IMR-90 (cell line): ENCODE measurements around the gene GTF3C4. TPM values are rescaled to one million over a fixed set of nuclear protein-coding genes. Genes with fewer than 3 reads are reported as not detected.

Experiments used
- ATAC-seq: fragments of 200-7000 bp; cut with Tn5 transposase; 2 replicates; pipeline ENCODE4 v1.9.1; 2020; ENCODE audit warnings: low read depth, mild to moderate bottlenecking, moderate library complexity
- BruUV-seq: library from RNA; stranded (reverse); fragments of 400-500 nt; replicated peaks from 2 replicates; lab custom pipeline; 2021; lab: Mats Ljungman, UMichigan
- CTCF ChIA-PET: fragments of 300-600 bp; formaldehyde crosslinking; extraction: SDS; loops from one replicate; lab custom pipeline; 2021; ENCODE audit warnings: antibody characterized with exemption; lab: Yijun Ruan, JAX
- POLR2A ChIA-PET: fragments of 300-600 bp; sonication (Branson Sonifier 250); formaldehyde crosslinking; loops from one replicate; lab custom pipeline; 2022; ENCODE audit warnings: antibody characterized with exemption; ENCODE audit not compliant: unreplicated experiment; lab: Charles Lee
- DNase-seq: peaks from one replicate; pipeline ENCODE4 v3.0.0; 2013
- H2AFZ ChIP-seq: replicated peaks from 2 replicates; pipeline ENCODE3; 2013; ENCODE audit warnings: low read length, mild to moderate bottlenecking; ENCODE audit not compliant: poor library complexity
- H2AK5ac ChIP-seq: 2 replicates; pipeline ENCODE4 v1.6.1; 2013; ENCODE audit warnings: low read depth, low read length, inconsistent platforms
- H2AK9ac ChIP-seq: replicated peaks from 2 replicates; pipeline ENCODE3; 2013; ENCODE audit warnings: mild to moderate bottlenecking, low read depth, low read length, moderate library complexity; ENCODE audit not compliant: poor library complexity
- H2BK120ac ChIP-seq: 2 replicates; pipeline ENCODE4 v1.6.1; 2013; ENCODE audit warnings: low read depth, low read length, inconsistent platforms
- H2BK15ac ChIP-seq: 3 replicates; pipeline ENCODE4 v1.6.1; 2013; ENCODE audit warnings: low read depth, low read length, inconsistent platforms
- H2BK20ac ChIP-seq: 2 replicates; pipeline ENCODE4 v1.6.1; 2013; ENCODE audit warnings: low read depth, mild to moderate bottlenecking, inconsistent platforms, low read length, moderate library complexity
- H2BK5ac ChIP-seq: 2 replicates; pipeline ENCODE4 v1.6.1; 2013; ENCODE audit warnings: mild to moderate bottlenecking, low read depth, low read length, inconsistent platforms; ENCODE audit not compliant: poor library complexity, severe bottlenecking
- H3K14ac ChIP-seq: replicated peaks from 2 replicates; pipeline ENCODE4 v1.6.1; 2013; ENCODE audit warnings: low read depth, low read length, inconsistent platforms
- H3K18ac ChIP-seq: 2 replicates; pipeline ENCODE4 v1.6.1; 2013; ENCODE audit warnings: low read depth, low read length, control low read depth
- H3K23ac ChIP-seq: 2 replicates; pipeline ENCODE4 v1.6.1; 2013; ENCODE audit warnings: low read depth, low read length, inconsistent platforms
- H3K27ac ChIP-seq: 2 replicates; pipeline ENCODE4 v1.5.1; 2013; ENCODE audit warnings: mild to moderate bottlenecking, control low read depth, low read length; ENCODE audit not compliant: insufficient read depth
- H3K27me3 ChIP-seq: 2 replicates; pipeline ENCODE4 v1.6.1; 2013; ENCODE audit warnings: low read length; ENCODE audit not compliant: control insufficient read depth, insufficient read depth
- H3K36me3 ChIP-seq: 2 replicates; pipeline ENCODE4 v1.6.1; 2013; ENCODE audit warnings: low read length, mixed read lengths; ENCODE audit not compliant: control insufficient read depth, insufficient read depth
- H3K4ac ChIP-seq: 2 replicates; pipeline ENCODE4 v1.6.1; 2013; ENCODE audit warnings: low read depth, low read length, inconsistent platforms
- H3K4me1 ChIP-seq: 2 replicates; pipeline ENCODE4 v1.6.1; 2013; ENCODE audit warnings: low read length, mixed read lengths; ENCODE audit not compliant: control insufficient read depth, insufficient read depth
- H3K4me2 ChIP-seq: 2 replicates; pipeline ENCODE4 v1.6.1; 2013; ENCODE audit warnings: low read depth, mild to moderate bottlenecking, control low read depth, low read length, moderate library complexity
- H3K4me3 ChIP-seq: 2 replicates; pipeline ENCODE4 v1.5.1; 2013; ENCODE audit warnings: low read depth, mild to moderate bottlenecking, control low read depth, low read length, moderate library complexity; ENCODE audit not compliant: insufficient read depth
- H3K56ac ChIP-seq: 2 replicates; pipeline ENCODE4 v1.6.1; 2013; ENCODE audit warnings: low read length, inconsistent platforms; ENCODE audit not compliant: insufficient read depth; ENCODE audit errors: extremely low read depth
- H3K79me1 ChIP-seq, 2 experiments: 2 replicates each; pipeline ENCODE4 v1.6.1; 2013; ENCODE audit warnings: low read length in 2 of 2, inconsistent platforms in 1 of 2, low read depth in 1 of 2
- H3K9ac ChIP-seq: 2 replicates; pipeline ENCODE4 v1.6.1; 2013; ENCODE audit warnings: low read depth, low read length, control low read depth
- H3K9me1 ChIP-seq: 2 replicates; pipeline ENCODE4 v1.6.1; 2013; ENCODE audit warnings: low read length, inconsistent platforms; ENCODE audit not compliant: insufficient read depth
- H3K9me3 ChIP-seq: 2 replicates; pipeline ENCODE4 v1.6.1; 2013; ENCODE audit warnings: low read length; ENCODE audit not compliant: control insufficient read depth, insufficient read depth
- H4K20me1 ChIP-seq: 2 replicates; pipeline ENCODE4 v1.6.1; 2013; ENCODE audit warnings: low read length, inconsistent platforms; ENCODE audit not compliant: insufficient read depth
- H4K5ac ChIP-seq: 2 replicates; pipeline ENCODE4 v1.6.1; 2013; ENCODE audit warnings: mild to moderate bottlenecking, low read depth, low read length, control low read depth
- H4K8ac ChIP-seq, 2 experiments: 2 replicates each; pipeline ENCODE4 v1.6.1; 2013; ENCODE audit warnings: low read depth in 2 of 2, low read length in 2 of 2, control low read depth in 1 of 2, inconsistent platforms in 1 of 2
- H4K91ac ChIP-seq: 2 replicates; pipeline ENCODE4 v1.6.1; 2013; ENCODE audit warnings: low read depth, low read length, inconsistent platforms; ENCODE audit not compliant: insufficient read depth
- BHLHE40 ChIP-seq: fragments of 150-350 bp; IDR thresholded peaks from 2 replicates; pipeline ENCODE4 v1.6.1; 2016; ENCODE audit warnings: mild to moderate bottlenecking, low read depth, low read length
- CHD1 ChIP-seq: IDR thresholded peaks from 2 replicates; pipeline ENCODE4 v1.6.1; 2012; ENCODE audit warnings: low read depth, low read length, improper control_type of control experiment
- MAFK ChIP-seq: IDR thresholded peaks from 2 replicates; pipeline ENCODE4 v1.6.1; 2012; ENCODE audit warnings: low read depth, low read length, improper control_type of control experiment
- MAZ ChIP-seq: IDR thresholded peaks from 2 replicates; pipeline ENCODE4 v1.6.1; 2012; ENCODE audit warnings: low read depth, mild to moderate bottlenecking, low read length, improper control_type of control experiment, moderate library complexity, borderline replicate concordance
- POLR2A ChIP-seq: IDR thresholded peaks from 2 replicates; pipeline ENCODE4 v1.6.1; 2012; ENCODE audit warnings: mild to moderate bottlenecking, low read depth, low read length
- RAD21 ChIP-seq: IDR thresholded peaks from 2 replicates; pipeline ENCODE4 v1.6.1; 2012; ENCODE audit warnings: low read length, improper control_type of control experiment
- RCOR1 ChIP-seq: IDR thresholded peaks from 2 replicates; pipeline ENCODE4 v1.6.1; 2012; ENCODE audit warnings: mild to moderate bottlenecking, low read length, improper control_type of control experiment; ENCODE audit not compliant: insufficient replicate concordance
- RFX5 ChIP-seq: IDR thresholded peaks from 2 replicates; pipeline ENCODE4 v1.8.0; 2012; ENCODE audit warnings: low read depth, mild to moderate bottlenecking, low read length, moderate library complexity
- SMC3 ChIP-seq: fragments of 150-350 bp; IDR thresholded peaks from 2 replicates; pipeline ENCODE4 v1.6.1; 2016; ENCODE audit warnings: low read depth, mild to moderate bottlenecking, antibody characterized with exemption, low read length, moderate library complexity
- WGBS, 2 experiments: methylation state at CpG; one replicate each; pipeline versions ENCODE4 v1.1.5 to v1.1.7; 2013; ENCODE audit warnings: missing lambda C conversion rate in 2 of 2; ENCODE audit not compliant: insufficient read length in 1 of 2; ENCODE audit errors: extremely low coverage in 2 of 2; 5-methylcytosine and 5-hydroxymethylcytosine counted together
- dilution Hi-C: fragments of 300-500 bp; cut with HindIII; formaldehyde crosslinking; loops from one replicate; pipeline ENCODE4 v1.14.3; 2018; ENCODE audit warnings: low sequenced_read_pairs; ENCODE audit not compliant: unreplicated experiment
- in situ Hi-C: fragments of 300-500 bp; cut with MboI; formaldehyde crosslinking; loops from 3 replicates; pipeline ENCODE4 v1.14.3; 2019; ENCODE audit warnings: low sequenced_read_pairs, inconsistent platforms, mixed read lengths
- intact Hi-C: fragments of 100-400 bp; cut with micrococcal nuclease; formaldehyde crosslinking; loops from 2 replicates; pipeline ENCODE4 v1.10.0; 2022
- polyA plus RNA-seq, 3 experiments: library from polyadenylated mRNA; depleted of rRNA; stranded (reverse); fragments of >200 nt; gene quantifications; 2 replicates each; pipeline ENCODE4 v1.2.3, GENCODE V29; 2012; ENCODE audit warnings: low replicate concordance in 1 of 3
- total RNA-seq: library from RNA; depleted of rRNA; stranded (reverse); fragments of >200 nt; gene quantifications from 2 replicates; pipeline ENCODE4 v1.2.3, GENCODE V29; 2012
- TF ChIP-seq, protein P1 (sequence below): fragments of 150-350 bp; IDR thresholded peaks from 2 replicates; pipeline ENCODE4 v1.6.1; 2017; ENCODE audit warnings: mild to moderate bottlenecking, antibody characterized with exemption, low read length, low read depth
- TF ChIP-seq, protein P2 (sequence below): fragments of 150-350 bp; IDR thresholded peaks from 2 replicates; pipeline ENCODE4 v1.6.1; 2016; ENCODE audit warnings: low read depth, mild to moderate bottlenecking, low read length, moderate library complexity, borderline replicate concordance

GTF3C4 gene
- total and polyA plus RNA-seq, 2 of the 4 experiments (the other 2 are of a cell fraction), result 4.7 to 16.5 TPM

DNA sequence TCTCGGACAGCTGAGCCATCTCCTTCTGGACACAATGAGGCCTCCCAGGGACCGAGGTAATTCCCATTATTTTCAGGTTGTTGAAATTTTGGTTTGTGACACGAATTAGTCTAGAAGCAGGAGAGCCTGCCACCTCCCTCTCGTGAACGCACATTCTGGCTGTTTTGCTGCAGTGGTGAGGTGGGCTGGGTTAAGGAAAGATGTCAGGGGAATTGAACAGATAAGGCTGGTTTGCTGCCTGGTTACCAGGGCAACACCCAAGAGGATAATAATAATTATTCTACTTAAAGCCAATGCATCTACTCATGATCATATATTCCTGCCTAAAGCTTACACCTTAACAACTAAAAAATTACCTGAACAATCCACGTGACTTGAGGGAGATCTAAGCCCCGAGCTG lies 38.6 kb upstream of the GTF3C4 start:
- Histone ChIP-seq H3K4me3 (no peak overlapping the region), H3K4me2 (no peak overlapping the region), H4K91ac (no peak overlapping the region), H3K9me1 (peaks cover 10% of the 10 kb centered on the region; the same call in 1 of the 2 replicates), H4K5ac (no peak overlapping the region), H4K20me1 (peaks cover 23% of the 10 kb centered on the region; the same call in 1 of the 2 replicates), H3K23ac (no peak overlapping the region), H4K8ac (no peak overlapping the region), H3K4me1 (0 out of 2 replicates have a peak, but pooled peaks cover 3% of the 10 kb centered on the region), H3K27me3 (no peaks in the 10 kb centered on the region), H2BK5ac (no peak overlapping the region), H2AK5ac (no peak overlapping the region), H3K79me1 (no peaks in the 10 kb centered on the region), H2BK20ac (no peak overlapping the region), H2AFZ (no peak overlapping the region), H3K27ac (no peak overlapping the region), H3K36me3 (peaks cover 31% of the 10 kb centered on the region), H2BK15ac (no peak overlapping the region), H3K14ac (no peak overlapping the region), H3K4ac (no peak overlapping the region), H3K56ac (no peak overlapping the region), H2BK120ac (no peak overlapping the region), H3K18ac (no peak overlapping the region), H2AK9ac (no peak overlapping the region), H3K9me3 (no peaks in the 10 kb centered on the region), H3K9ac (no peak overlapping the region)
- intact Hi-C loops (no loop called here), dilution Hi-C loops (no loop called here), in situ Hi-C loops (no loop called here)
- WGBS, 2 experiments, result 81% methylated on average over 4 of the region's 7 CpGs; no CpG with 5 or more reads in 1 of the 2 experiments
- BruUV-seq, result no TSS peak
- ATAC-seq (no peak), DNase-seq (no peak)
- POLR2A ChIA-PET, result no interaction called here
- TF ChIP-seq CHD1 (no peak), MAFK (no peak), RAD21 (no peak), BHLHE40 (no peak), RFX5 (no peak), RCOR1 (no peak), SMC3 (no peak), MAZ (no peak), POLR2A (no peak)
- TF ChIP-seq, protein P1, sequence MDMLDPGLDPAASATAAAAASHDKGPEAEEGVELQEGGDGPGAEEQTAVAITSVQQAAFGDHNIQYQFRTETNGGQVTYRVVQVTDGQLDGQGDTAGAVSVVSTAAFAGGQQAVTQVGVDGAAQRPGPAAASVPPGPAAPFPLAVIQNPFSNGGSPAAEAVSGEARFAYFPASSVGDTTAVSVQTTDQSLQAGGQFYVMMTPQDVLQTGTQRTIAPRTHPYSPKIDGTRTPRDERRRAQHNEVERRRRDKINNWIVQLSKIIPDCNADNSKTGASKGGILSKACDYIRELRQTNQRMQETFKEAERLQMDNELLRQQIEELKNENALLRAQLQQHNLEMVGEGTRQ, result no peak
- TF ChIP-seq, protein P2, sequence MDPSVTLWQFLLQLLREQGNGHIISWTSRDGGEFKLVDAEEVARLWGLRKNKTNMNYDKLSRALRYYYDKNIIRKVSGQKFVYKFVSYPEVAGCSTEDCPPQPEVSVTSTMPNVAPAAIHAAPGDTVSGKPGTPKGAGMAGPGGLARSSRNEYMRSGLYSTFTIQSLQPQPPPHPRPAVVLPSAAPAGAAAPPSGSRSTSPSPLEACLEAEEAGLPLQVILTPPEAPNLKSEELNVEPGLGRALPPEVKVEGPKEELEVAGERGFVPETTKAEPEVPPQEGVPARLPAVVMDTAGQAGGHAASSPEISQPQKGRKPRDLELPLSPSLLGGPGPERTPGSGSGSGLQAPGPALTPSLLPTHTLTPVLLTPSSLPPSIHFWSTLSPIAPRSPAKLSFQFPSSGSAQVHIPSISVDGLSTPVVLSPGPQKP, result no peak
- CTCF ChIA-PET, result no interaction called here
